ENCODE results near the gene TEAD2.
"Not testable (repeated sequence)": the region's sequence is repeated elsewhere in the genome, so short reads cannot be mapped to it uniquely, and the experiment has no call there.

TEAD2 gene

GRCh38 chr19:49331616-49332055 lies 30.6 kb downstream of the TEAD2 start:
- DNase-seq (ENCODE audit: low read depth): peak; percentile 60
- no peak overlapping the region for H3K4me3 ChIP-seq (replicated peaks; ENCODE audit: low read depth, low read length)
- TF ChIP-seq CTCF (IDR thresholded peaks at IDR 0.05; ENCODE audit: low read length, missing control alignments): no peak

DNA sequence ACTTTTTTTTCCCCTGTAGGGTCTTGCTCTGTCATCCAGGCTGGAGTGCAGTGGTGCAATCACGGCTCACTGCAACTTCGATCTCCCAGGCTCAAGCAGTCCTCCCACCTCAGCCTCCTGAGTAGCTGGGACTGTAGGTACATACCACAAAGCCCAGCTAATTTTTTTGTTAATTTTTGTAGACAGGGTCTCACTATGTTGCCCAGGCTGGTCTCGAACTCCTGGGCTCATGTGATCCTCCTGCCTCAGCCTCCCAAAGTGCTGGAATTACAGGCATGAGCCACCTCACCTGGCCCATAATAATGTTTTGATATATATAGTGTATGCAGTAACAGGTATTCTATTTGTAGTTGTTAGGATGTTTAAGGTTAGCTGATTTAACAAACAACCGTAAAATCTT lies 31.0 kb downstream of the TEAD2 start:
- not testable (repeated sequence) for H3K4me3 ChIP-seq (replicated peaks; ENCODE audit: low read depth, low read length); DNase-seq (ENCODE audit: low read depth)

DNA sequence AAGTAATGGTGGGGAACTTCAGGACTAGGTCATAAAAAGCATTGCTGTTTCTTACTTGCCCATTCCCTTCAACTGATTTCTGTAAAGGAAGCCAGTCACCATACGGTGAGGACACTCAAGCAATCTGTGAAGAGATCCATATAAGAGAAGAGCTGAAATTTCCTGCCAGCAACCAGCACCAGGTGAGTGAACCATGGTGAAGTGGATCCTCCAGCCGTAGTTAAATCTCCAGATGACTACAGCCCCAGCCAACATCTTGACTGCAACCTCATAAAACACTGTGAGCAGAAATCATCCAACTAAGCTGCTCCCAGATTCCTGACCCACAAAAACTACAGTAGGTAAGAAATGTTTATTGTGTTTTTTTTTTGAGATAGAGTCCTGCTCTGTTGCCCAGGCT lies 33.5 kb downstream of the TEAD2 start:
- no peak for TF ChIP-seq CTCF (IDR thresholded peaks at IDR 0.05; ENCODE audit: low read length, missing control alignments)
- H3K4me3 ChIP-seq (replicated peaks; ENCODE audit: low read depth, low read length): no peak overlapping the region
- DNase-seq (ENCODE audit: low read depth): no peak

- peak; percentile 33 for DNase-seq (ENCODE audit: low read depth)
- peak; percentile 70 for TF ChIP-seq CTCF (IDR thresholded peaks at IDR 0.05; ENCODE audit: low read length, missing control alignments)
Measured at GRCh38 chr19:49327878-49328544, 34.2 kb downstream of the TEAD2 start.

DNA sequence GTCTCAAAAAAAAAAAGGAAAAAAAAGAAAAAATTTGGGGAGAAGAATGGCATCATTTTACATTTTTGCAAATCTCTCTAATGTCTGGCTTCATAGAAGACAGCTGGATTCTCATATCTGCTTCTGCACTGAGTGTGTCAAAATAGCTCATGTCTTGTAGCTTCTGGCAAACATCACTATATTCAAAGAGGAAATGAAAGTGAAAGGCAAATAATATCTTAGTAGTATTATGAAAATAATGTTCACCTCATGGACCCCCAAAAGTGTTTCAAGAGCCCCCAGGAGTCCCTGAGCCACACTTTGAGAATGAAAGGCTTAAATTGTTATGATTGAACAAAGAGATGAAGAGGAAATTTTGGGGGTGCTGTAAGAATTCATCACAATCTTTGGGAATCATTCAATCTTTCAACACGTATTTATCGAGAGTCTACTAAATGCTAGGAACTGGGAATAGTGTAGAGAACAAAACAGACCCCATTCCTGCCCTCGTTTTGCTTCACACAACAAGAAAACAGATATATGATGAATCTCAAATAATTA lies 36.0 kb downstream of the TEAD2 start:
- DNase-seq (ENCODE audit: low read depth): no peak
- no peak overlapping the region for H3K4me3 ChIP-seq (replicated peaks; ENCODE audit: low read depth, low read length)
- TF ChIP-seq CTCF (IDR thresholded peaks at IDR 0.05; ENCODE audit: low read length, missing control alignments): no peak

More at GRCh38 chr19:49327878-49328544, 34.2 kb downstream of the TEAD2 start:
- H3K4me3 ChIP-seq (replicated peaks; ENCODE audit: low read depth, low read length): no peak overlapping the region

GRCh38 chr19:49325756-49326155 lies 36.5 kb downstream of the TEAD2 start:
- not testable (repeated sequence) for DNase-seq (ENCODE audit: low read depth); H3K4me3 ChIP-seq (replicated peaks; ENCODE audit: low read depth, low read length)

DNA sequence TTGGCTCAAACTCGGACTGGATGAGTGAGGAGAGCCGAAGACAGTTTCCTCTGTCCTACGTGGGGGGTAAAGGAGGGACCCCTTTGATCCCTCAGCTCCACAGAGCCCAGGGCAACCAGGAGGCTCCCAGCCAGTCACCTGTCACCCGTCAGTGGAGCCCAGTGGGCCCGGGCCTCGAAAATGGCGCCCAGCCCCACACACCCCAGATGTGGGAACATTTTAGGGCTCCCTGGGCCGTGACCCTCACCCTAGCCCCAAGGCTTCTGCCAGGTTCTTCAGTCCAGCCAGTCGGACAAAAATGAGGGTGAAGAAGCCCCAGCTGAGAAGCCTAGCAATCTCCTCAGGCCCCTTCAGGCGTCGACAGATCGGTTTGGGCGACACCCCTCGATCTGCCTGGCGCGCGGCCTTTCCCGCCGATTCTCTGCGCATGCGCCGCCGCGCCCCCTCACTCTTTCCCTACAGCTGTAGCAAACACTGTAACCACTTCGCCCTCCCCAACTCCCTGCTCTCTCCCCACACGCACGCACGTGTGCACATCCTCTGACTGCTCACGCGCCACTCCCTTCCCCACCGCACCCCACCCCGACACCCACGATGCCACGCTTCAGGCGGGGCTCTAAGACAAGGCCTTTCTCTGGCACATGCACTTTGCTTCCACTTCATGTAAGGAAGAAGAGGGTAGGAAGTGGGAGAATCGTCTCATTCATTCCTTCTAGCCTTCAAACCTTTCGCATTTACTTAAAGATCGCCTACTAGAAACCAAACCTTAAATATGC lies 37.2 kb downstream of the TEAD2 start, which contains the start of gene SLC6A16:
SLC6A16 (minus strand) TSS at position 391 of the 776 bp plus-strand sequence. CDS start 13,844 bp downstream, outside the sequence.
- H3K4me3 ChIP-seq (replicated peaks; ENCODE audit: low read depth, low read length): no peak within 1 kb of the TSS
- TF ChIP-seq CTCF (IDR thresholded peaks at IDR 0.05; ENCODE audit: low read length, missing control alignments): no peak
- no peak for DNase-seq (ENCODE audit: low read depth)
